Inferior parietal cortex (tissue), 1 donor: Measurements from ENCODE around the gene NDN.
"Not testable (repeated sequence)": the region's sequence is repeated elsewhere in the genome, so short reads cannot be mapped to it uniquely, and the experiment has no call there.

ENCODE experiments used
- DNase-seq: peaks from one replicate; pipeline ENCODE4 v3.0.0-alpha.2; 2016; ENCODE audit errors: extremely low spot score

The NDN gene

GRCh38 chr15:23687143-23687470, at the start of gene NDN:
Gene NDN, minus strand, starts transcription at chr15:23687305. Its CDS starts 88 bp downstream, at chr15:23687217.
- DNase-seq = peak; percentile 23

- no peak for DNase-seq
Observed at GRCh38 chr15:23736033-23736673, 49.0 kb upstream of the NDN start.

- DNase-seq = peak; percentile 2
Observed at GRCh38 chr15:23734862-23735261, 47.8 kb upstream of the NDN start.

GRCh38 chr15:23713874-23714656, 27.0 kb upstream of the NDN start:
- not testable (repeated sequence) for DNase-seq

GRCh38 chr15:23708332-23708731, 21.2 kb upstream of the NDN start:
- no peak for DNase-seq

- no peak for DNase-seq
Observed at GRCh38 chr15:23695282-23695681, 8.2 kb upstream of the NDN start.

GRCh38 chr15:23694592-23694991, 7.5 kb upstream of the NDN start:
- no peak for DNase-seq

- DNase-seq = peak; percentile 66
Observed at GRCh38 chr15:23690450-23690852, 3.3 kb upstream of the NDN start.

- no peak for DNase-seq
Observed at GRCh38 chr15:23690015-23690414, 2.9 kb upstream of the NDN start.

GRCh38 chr15:23686466-23687142, 501 bp downstream of the NDN start:
- DNase-seq = no peak

GRCh38 chr15:23671481-23671880, 15.6 kb downstream of the NDN start:
- DNase-seq = no peak

- DNase-seq = no peak
Observed at GRCh38 chr15:23670970-23671369, 16.1 kb downstream of the NDN start.

GRCh38 chr15:23663232-23663631, 23.9 kb downstream of the NDN start:
- DNase-seq = no peak

GRCh38 chr15:23648920-23649515, 38.1 kb downstream of the NDN start:
- peak; percentile 67 for DNase-seq

- no peak for DNase-seq
Observed at GRCh38 chr15:23647421-23648370, 39.4 kb downstream of the NDN start, which contains the start of gene MAGEL2. Gene MAGEL2, minus strand, starts transcription at chr15:23647867. Its CDS starts 125 bp downstream, at chr15:23647742.

GRCh38 chr15:23647001-23647295, 40.2 kb downstream of the NDN start:
- no peak for DNase-seq

GRCh38 chr15:23646165-23647000, 40.7 kb downstream of the NDN start:
- no peak for DNase-seq

- no peak for DNase-seq
Observed at GRCh38 chr15:23645371-23646164, 41.5 kb downstream of the NDN start.

GRCh38 chr15:23644829-23645228, 42.3 kb downstream of the NDN start:
- DNase-seq = no peak
